Transverse colon (tissue), 4 donors: ENCODE measurements around the gene POU3F1. TPM values are rescaled to one million over a fixed set of nuclear protein-coding genes. Genes with fewer than 3 reads are reported as not detected.

Source experiments
- DNase-seq: peaks from one replicate; pipeline ENCODE4 v3.0.0-alpha.2; 2019
- H3K27ac ChIP-seq, 4 donors: fragments of 200-600 bp; sonication (generic); 2 replicates each; pipeline ENCODE4 v1.5.1; 2016 to 2018; ENCODE audit warnings: inconsistent platforms in 4 of 4
- H3K27me3 ChIP-seq: fragments of 200-600 bp; sonication (generic); 2 replicates; pipeline ENCODE4 v1.5.1; 2017; ENCODE audit warnings: inconsistent platforms
- H3K36me3 ChIP-seq, 4 donors: fragments of 200-600 bp; sonication (generic); 2 replicates each; pipeline ENCODE4 v1.5.1; 2017 to 2019; ENCODE audit warnings: inconsistent platforms in 4 of 4
- H3K4me1 ChIP-seq, 4 donors: fragments of 200-600 bp; sonication (generic); 2 replicates each; pipeline ENCODE4 v1.5.1; 2017 to 2020; ENCODE audit warnings: inconsistent platforms in 4 of 4
- H3K4me3 ChIP-seq, 4 donors: fragments of 200-600 bp; sonication (generic); 1 replicate in 1 of 4; 2 replicates in 3 of 4; pipeline versions ENCODE4 v1.5.1 to v1.6.1; 2017 to 2019; ENCODE audit warnings: inconsistent platforms in 4 of 4
- H3K9me3 ChIP-seq, 2 donors: fragments of 200-600 bp; sonication (generic); 2 replicates each; pipeline ENCODE4 v1.5.1; 2017 to 2019; ENCODE audit warnings: inconsistent platforms in 2 of 2
- CTCF ChIP-seq, 5 experiments: fragments of 200-600 bp in 3 of 5; fragments of 450-650 bp in 2 of 5; sonication (generic) in 3 of 5; IDR thresholded peaks; 1 replicate in 2 of 5; 2 replicates in 3 of 5; pipeline ENCODE4 v1.5.1; 2016 to 2017; ENCODE audit warnings: antibody characterized with exemption in 5 of 5, inconsistent platforms in 3 of 5, mild to moderate bottlenecking in 2 of 5, moderate library complexity in 1 of 5
- EP300 ChIP-seq: sonication (generic); formaldehyde crosslinking; IDR thresholded peaks from one replicate; pipeline ENCODE4 v1.6.1; 2017; ENCODE audit warnings: antibody characterized with exemption, low read depth
- POLR2A ChIP-seq: fragments of 450-650 bp; IDR thresholded peaks from one replicate; pipeline ENCODE4 v1.6.1; 2016; ENCODE audit warnings: antibody characterized with exemption, mild to moderate bottlenecking, moderate library complexity
- POLR2AphosphoS5 ChIP-seq, 3 donors: sonication (generic); formaldehyde crosslinking; IDR thresholded peaks; one replicate each; pipeline ENCODE4 v1.6.1; 2016; ENCODE audit warnings: antibody characterized with exemption in 3 of 3
- WGBS, 2 donors: methylation state at CpG; one replicate each; pipeline ENCODE4 v1.1.5; 2018; ENCODE audit warnings: low coverage in 1 of 2; 5-methylcytosine and 5-hydroxymethylcytosine counted together
- in situ Hi-C, 4 donors: fragments of 200-750 bp; cut with MboI; loops; one replicate each; pipeline versions ENCODE4 v1.15.0 to v1.15.1; 2017; ENCODE audit warnings: low sequenced_read_pairs in 3 of 4, low pct_ligation_motif_present in 1 of 4, low pct_unique_long_range_greater_than_20kb in 1 of 4
- intact Hi-C: fragments of 100-400 bp; cut with DNase I; formaldehyde crosslinking; loops from one replicate; pipeline ENCODE4 v1.15.1; 2023; ENCODE audit warnings: low total_unique reads
- total RNA-seq, 4 donors: library from RNA; depleted of rRNA; stranded (reverse); fragments of >200 nt; gene quantifications; one replicate each; pipeline ENCODE4 v1.1.0, GENCODE V29; 2016

POU3F1 gene
- not detected for total RNA-seq

- H3K36me3 ChIP-seq, result no peaks in the 10 kb centered on the region
- TF ChIP-seq POLR2A (no peak), CTCF (IDR thresholded peaks at IDR 0.05) (no peak), EP300 (no peak), POLR2AphosphoS5 (IDR thresholded peaks at IDR 0.05) (no peak)
- in situ Hi-C loops (loop anchor here in 1 of 4 donors (25.0 kb wide), 1 partner anchor 791 kb away; no protein-coding TSS in a partner anchor), intact Hi-C loops (no loop called here)
- peaks cover 14 to 26% (median 22%) of the 10 kb centered on the region in 4 donors for H3K4me1 ChIP-seq
- H3K9me3 ChIP-seq, result no peaks in the 10 kb centered on the region
- H3K27me3 ChIP-seq, result peaks cover 72% of the 10 kb centered on the region
- peak within 1 kb of the TSS; percentile 27 to 66 (median 46) for H3K4me3 ChIP-seq
- no peak for DNase-seq
- peak within 1 kb of the TSS; percentile 29 to 68 (median 46) for H3K27ac ChIP-seq
- 2% methylated on average over 29 of the region's 92 CpGs; no CpG with 5 or more reads in 1 of the 2 donors for WGBS, 2 donors
Measured at GRCh38 chr1:38046333-38046883, at the start of gene POU3F1. Gene POU3F1, minus strand, starts transcription at chr1:38046793. Its CDS starts 50 bp downstream, at chr1:38046743.

DNA sequence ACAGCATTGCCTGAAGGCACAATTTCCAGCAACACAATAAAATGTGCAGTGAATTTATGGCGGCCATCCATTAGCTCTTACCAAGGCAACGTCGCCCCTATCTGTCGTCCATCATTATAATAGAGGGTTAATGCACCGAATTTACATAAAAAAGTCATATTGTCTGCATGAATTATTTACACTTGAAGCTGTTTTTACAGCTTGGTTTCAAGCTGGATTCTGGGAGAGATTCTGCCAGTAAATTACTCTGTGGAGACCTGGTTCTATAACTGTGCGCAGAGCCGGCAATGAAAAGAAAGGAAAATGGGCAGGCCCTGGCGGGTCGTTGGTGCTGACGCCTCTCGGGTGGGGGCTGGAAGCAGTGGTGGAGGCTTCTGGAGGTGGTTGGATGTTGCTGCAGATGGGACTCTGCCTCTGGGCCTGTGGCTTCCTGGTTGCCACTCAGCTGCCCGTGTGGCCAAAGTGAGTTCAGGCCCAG lies 48.9 kb upstream of the POU3F1 start:
- 84 to 86% methylated on average over 11 to 12 of the region's 12 CpGs for WGBS, 2 donors
- peaks cover 20% of the 10 kb centered on the region for H3K27me3 ChIP-seq
- no peaks in the 10 kb centered on the region for H3K36me3 ChIP-seq
- in situ Hi-C loops, result no loop called here
- H3K4me1 ChIP-seq, result no peaks in the 10 kb centered on the region
- H3K9me3 ChIP-seq, result no peaks in the 10 kb centered on the region
- no peak overlapping the region for H3K27ac ChIP-seq
- no peak overlapping the region for H3K4me3 ChIP-seq
- TF ChIP-seq CTCF (IDR thresholded peaks at IDR 0.05), result no peak
- no peak for TF ChIP-seq POLR2A
- TF ChIP-seq POLR2AphosphoS5 (IDR thresholded peaks at IDR 0.05), result no peak
- no peak for TF ChIP-seq EP300
- intact Hi-C loops, result no loop called here
- DNase-seq, result no peak

DNA sequence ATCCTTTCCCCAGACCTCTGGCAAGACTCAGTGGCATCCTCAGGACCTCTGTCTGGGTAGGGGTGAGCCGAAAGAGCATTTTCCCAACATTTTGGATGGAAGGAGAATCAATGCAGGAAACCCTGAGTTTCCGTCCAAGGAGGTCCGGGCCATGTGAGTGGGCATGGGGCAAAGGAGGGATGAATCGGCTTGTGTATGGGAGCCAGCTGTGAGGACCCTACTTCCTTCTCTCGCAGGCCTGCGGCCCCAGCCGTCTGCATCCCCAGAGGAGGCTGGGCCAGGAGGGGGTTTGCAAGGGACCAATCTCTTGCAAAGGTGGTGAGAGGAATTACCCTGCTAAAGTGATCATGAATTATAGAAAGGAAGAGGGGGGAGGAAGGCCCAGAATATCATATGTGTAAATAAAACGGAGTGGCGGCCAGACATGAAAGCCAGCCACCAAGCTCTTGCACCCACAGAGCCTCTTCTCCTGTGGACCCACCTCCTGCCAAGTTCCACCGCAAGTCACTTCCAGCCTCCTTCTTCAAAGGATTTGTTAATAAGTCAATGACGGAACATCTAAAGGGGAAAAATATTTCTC lies 48.2 kb upstream of the POU3F1 start:
- peaks cover 20% of the 10 kb centered on the region for H3K27me3 ChIP-seq
- no peak for DNase-seq
- H3K9me3 ChIP-seq, result no peaks in the 10 kb centered on the region
- in situ Hi-C loops (no loop called here), intact Hi-C loops (no loop called here)
- no peak overlapping the region for H3K4me3 ChIP-seq
- no peaks in the 10 kb centered on the region for H3K36me3 ChIP-seq
- TF ChIP-seq EP300 (no peak), CTCF (IDR thresholded peaks at IDR 0.05) (no peak), POLR2AphosphoS5 (IDR thresholded peaks at IDR 0.05) (no peak), POLR2A (no peak)
- H3K27ac ChIP-seq, result no peak overlapping the region
- WGBS, 2 donors, result 84 to 96% methylated on average over 4 to 11 of the region's 11 CpGs
- H3K4me1 ChIP-seq, result no peaks in the 10 kb centered on the region

GRCh38 chr1:38093569-38094520 lies 47.3 kb upstream of the POU3F1 start:
- no peak for DNase-seq
- no peak overlapping the region for H3K27ac ChIP-seq
- H3K27me3 ChIP-seq, result peaks cover 20% of the 10 kb centered on the region
- intact Hi-C loops, result no loop called here
- no peaks in the 10 kb centered on the region for H3K36me3 ChIP-seq
- no peak overlapping the region for H3K4me3 ChIP-seq
- in situ Hi-C loops, result no loop called here
- TF ChIP-seq POLR2AphosphoS5 (IDR thresholded peaks at IDR 0.05) (no peak), CTCF (IDR thresholded peaks at IDR 0.05) (no peak), EP300 (no peak)
- H3K9me3 ChIP-seq, result no peaks in the 10 kb centered on the region
- WGBS, 2 donors, result 48 to 60% methylated on average over 12 to 18 of the region's 18 CpGs
- no peaks in the 10 kb centered on the region for H3K4me1 ChIP-seq
